Gastrocnemius medialis (tissue), 4 donors: ENCODE measurements around the gene PALM3. TPM values are rescaled to one million over a fixed set of nuclear protein-coding genes. Genes with fewer than 3 reads are reported as not detected.
A peak's percentile ranks its signal among the peaks of the same experiment; 100 is the strongest.

Experiments
- ATAC-seq, 2 donors: fragments of 150-250 bp; one replicate each; pipeline ENCODE4 v1.9.1; 2016
- DNase-seq, 2 donors: peaks; one replicate each; pipeline ENCODE4 v3.0.0-alpha.2; 2019
- H3K27ac ChIP-seq, 4 donors: fragments of 200-600 bp; sonication (generic); 1 replicate in 1 of 4; 2 replicates in 3 of 4; pipeline ENCODE4 v1.5.1; 2016 to 2018; ENCODE audit warnings: mild to moderate bottlenecking in 2 of 4, moderate library complexity in 1 of 4
- H3K27me3 ChIP-seq, 3 donors: fragments of 200-600 bp; sonication (generic) in 2 of 3; 1 replicate in 1 of 3; 2 replicates in 2 of 3; pipeline versions ENCODE4 v1.5.1 to v1.6.0; 2016 to 2019; ENCODE audit warnings: mild to moderate bottlenecking in 1 of 3, moderate library complexity in 1 of 3
- H3K36me3 ChIP-seq, 2 donors: fragments of 200-600 bp; sonication (generic) in 1 of 2; one replicate each; pipeline ENCODE4 v1.5.1; 2017 to 2018
- H3K4me1 ChIP-seq, 2 donors: fragments of 200-600 bp; sonication (generic) in 1 of 2; one replicate each; pipeline ENCODE4 v1.5.1; 2016 to 2017; ENCODE audit warnings: mild to moderate bottlenecking in 2 of 2
- H3K4me3 ChIP-seq, 4 donors: fragments of 200-600 bp; sonication (generic) in 3 of 4; 1 replicate in 1 of 4; 2 replicates in 3 of 4; pipeline ENCODE4 v1.5.1; 2016 to 2019; ENCODE audit warnings: mild to moderate bottlenecking in 2 of 4
- H3K9me3 ChIP-seq, 3 donors: fragments of 200-600 bp; sonication (generic) in 2 of 3; 1 replicate in 1 of 3; 2 replicates in 2 of 3; pipeline ENCODE4 v1.5.1; 2016 to 2019
- POLR2A ChIP-seq, 2 donors: fragments of 450-650 bp; IDR thresholded peaks; one replicate each; pipeline ENCODE4 v1.6.1; 2017; ENCODE audit warnings: antibody characterized with exemption in 2 of 2, mild to moderate bottlenecking in 2 of 2, moderate library complexity in 2 of 2
- in situ Hi-C, 4 donors: fragments of 200-750 bp; cut with MboI; loops; one replicate each; pipeline versions ENCODE4 v1.15.0 to v1.8.0; 2017; ENCODE audit warnings: low sequenced_read_pairs in 4 of 4
- intact Hi-C: fragments of 100-400 bp; cut with DNase I; formaldehyde crosslinking; loops from one replicate; pipeline ENCODE4 v1.15.1; 2023; ENCODE audit warnings: low total_unique reads
- total RNA-seq, 4 donors: library from RNA; depleted of rRNA; stranded (reverse); fragments of >200 nt; gene quantifications; one replicate each; pipeline versions ENCODE4 v1.1.0 to v1.2.3, GENCODE V29; 2016
- TF ChIP-seq, protein P1 (sequence below), 5 experiments: fragments of 450-650 bp in 3 of 5; fragments of 200-600 bp in 2 of 5; sonication (generic) in 2 of 5; IDR thresholded peaks in 4 of 5; conservative IDR thresholded peaks in 1 of 5; 1 replicate in 4 of 5; 2 replicates in 1 of 5; pipeline ENCODE4 v1.5.1; 2016 to 2019; ENCODE audit warnings: antibody characterized with exemption in 5 of 5, mild to moderate bottlenecking in 3 of 5, moderate library complexity in 3 of 5

The PALM3 gene
- total RNA-seq, 4 donors from 2014 or later: not detected

DNA sequence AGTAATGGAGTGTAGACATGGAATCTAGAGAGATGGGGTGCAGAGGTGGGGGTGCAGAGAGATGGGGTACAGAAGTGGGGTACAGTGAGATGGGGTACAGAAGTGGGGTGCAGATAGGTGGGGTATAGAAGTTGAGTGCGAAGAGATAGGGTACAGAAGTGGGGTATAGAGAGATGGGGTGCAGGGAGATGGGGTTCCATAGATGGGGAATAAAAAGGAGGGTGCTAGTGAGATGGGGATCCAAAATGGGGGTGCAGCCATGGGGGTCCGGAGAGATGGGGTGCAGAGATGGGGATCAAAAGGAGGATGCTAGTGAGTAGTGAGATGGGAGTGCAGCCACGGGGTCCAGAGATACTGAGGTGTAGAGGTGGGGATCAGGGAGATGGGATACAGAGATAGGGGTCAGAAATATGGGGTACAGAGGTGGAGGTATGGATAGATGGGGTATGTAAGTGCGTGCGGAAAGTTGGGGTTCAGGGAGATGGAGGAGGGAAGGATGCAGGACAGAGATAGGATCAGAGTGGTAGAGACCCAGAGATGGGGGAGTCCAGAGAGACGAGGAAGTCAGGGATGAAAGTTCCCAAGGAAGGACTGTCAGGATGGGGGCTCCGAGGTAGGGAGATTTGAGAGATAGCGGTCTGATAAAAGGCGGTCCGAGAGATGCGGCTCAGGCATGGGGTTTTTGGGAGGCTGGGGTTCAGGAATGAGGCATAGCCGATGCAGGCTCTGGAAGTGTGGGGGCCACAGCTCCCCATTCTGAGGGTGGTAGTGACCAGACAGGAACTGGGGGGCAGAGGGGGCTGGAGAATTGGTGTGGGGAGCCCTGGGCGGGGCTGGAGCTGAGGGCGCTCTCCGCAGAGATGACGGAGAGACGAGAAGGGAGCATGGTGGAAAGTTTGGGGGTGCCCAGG lies 3.4 kb downstream of the PALM3 start:
- Histone ChIP-seq H3K27me3 (peaks cover 20 to 59% (median 42%) of the 10 kb centered on the region in 3 donors), H3K4me1 (peaks cover 0 to 4% of the 10 kb centered on the region in 2 donors), H3K4me3 (no peak overlapping the region), H3K36me3 (no peaks in the 10 kb centered on the region), H3K27ac (no peak overlapping the region), H3K9me3 (no peaks in the 10 kb centered on the region)
- intact Hi-C loops (no loop called here), in situ Hi-C loops (loop anchor here (10.0 to 25.0 kb wide), 3 partner anchors 164 to 471 kb away; no protein-coding TSS in a partner anchor)
- DNase-seq (no peak), ATAC-seq (no peak)
- no peak for TF ChIP-seq POLR2A (IDR thresholded peaks at IDR 0.05)
- TF ChIP-seq, protein P1, sequence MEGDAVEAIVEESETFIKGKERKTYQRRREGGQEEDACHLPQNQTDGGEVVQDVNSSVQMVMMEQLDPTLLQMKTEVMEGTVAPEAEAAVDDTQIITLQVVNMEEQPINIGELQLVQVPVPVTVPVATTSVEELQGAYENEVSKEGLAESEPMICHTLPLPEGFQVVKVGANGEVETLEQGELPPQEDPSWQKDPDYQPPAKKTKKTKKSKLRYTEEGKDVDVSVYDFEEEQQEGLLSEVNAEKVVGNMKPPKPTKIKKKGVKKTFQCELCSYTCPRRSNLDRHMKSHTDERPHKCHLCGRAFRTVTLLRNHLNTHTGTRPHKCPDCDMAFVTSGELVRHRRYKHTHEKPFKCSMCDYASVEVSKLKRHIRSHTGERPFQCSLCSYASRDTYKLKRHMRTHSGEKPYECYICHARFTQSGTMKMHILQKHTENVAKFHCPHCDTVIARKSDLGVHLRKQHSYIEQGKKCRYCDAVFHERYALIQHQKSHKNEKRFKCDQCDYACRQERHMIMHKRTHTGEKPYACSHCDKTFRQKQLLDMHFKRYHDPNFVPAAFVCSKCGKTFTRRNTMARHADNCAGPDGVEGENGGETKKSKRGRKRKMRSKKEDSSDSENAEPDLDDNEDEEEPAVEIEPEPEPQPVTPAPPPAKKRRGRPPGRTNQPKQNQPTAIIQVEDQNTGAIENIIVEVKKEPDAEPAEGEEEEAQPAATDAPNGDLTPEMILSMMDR (IDR thresholded peaks at IDR 0.05 in 4 of 5, conservative IDR thresholded peaks at IDR 0.05 in 1 of 5): no peak

DNA sequence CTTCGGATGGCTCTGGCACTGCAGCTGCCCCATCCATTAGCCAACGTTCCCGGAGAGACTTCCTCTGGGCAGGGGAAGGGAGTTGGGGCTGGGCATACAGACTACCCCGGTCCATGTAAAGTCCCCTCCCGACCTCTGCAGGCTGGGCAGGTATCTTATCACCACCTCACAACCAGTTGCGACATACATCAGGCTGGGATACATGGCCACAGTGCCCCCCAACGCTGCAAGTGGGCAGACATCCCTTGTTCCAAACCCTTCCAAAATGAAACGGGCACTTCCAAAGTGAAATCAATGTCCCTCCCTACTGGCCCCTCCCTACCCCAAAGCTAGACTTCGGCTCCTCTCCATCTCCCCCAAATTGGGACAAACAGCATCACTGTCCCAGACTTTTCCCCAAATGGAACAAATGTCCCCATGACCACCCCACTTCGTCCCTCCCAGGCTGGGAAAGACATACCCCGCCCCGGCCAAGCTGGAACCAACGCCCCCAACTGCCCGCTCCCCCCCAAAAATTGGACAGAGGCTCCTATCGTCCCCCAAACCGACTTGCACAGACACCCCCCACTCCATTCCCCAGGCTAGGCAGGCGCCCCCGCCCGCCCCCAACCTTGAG lies 5.0 kb downstream of the PALM3 start:
- H3K36me3 ChIP-seq: no peaks in the 10 kb centered on the region
- in situ Hi-C loops (loop anchor here (10.0 to 25.0 kb wide), 3 partner anchors 162 to 470 kb away; no protein-coding TSS in a partner anchor), intact Hi-C loops (no loop called here)
- peaks cover 0 to 4% of the 10 kb centered on the region in 2 donors for H3K4me1 ChIP-seq
- DNase-seq (no peak), ATAC-seq (no peak)
- peaks cover 20 to 51% (median 42%) of the 10 kb centered on the region in 3 donors for H3K27me3 ChIP-seq
- H3K9me3 ChIP-seq: no peaks in the 10 kb centered on the region
- H3K4me3 ChIP-seq: peak overlapping the region; percentile 32 to 47 (median 39)
- no peak overlapping the region for H3K27ac ChIP-seq
- no peak for TF ChIP-seq POLR2A (IDR thresholded peaks at IDR 0.05)
- TF ChIP-seq, protein P1 (IDR thresholded peaks at IDR 0.05 in 4 of 5, conservative IDR thresholded peaks at IDR 0.05 in 1 of 5): no peak

DNA sequence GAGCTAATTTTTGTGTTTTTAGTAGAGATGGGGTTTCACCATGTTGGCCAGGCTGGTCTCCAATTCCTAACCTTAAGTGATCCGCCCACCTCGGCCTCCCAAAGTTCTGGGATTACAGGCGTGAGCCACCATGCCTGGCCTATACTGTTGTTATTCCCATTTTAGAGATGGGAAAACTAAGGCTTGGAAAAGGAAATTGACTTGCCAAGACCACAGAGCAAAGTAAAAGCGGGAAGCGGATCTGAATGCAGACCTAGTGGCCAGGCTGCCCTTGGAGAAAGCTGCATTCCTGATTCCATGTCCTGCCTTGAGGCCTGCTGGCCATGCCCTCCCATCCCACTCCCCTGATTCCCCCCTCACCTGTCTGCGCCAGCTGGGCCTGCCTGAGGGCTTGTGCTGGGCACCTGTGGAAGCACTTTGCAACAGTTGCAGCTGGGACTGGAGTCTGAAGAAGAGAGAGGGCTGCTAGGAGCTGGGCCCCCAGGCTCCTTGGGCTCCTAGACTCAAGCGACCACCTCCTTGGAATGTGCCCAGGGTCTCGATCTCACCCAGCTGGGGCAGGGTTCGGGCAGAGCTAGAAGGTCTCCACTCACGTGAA lies 5.7 kb downstream of the PALM3 start:
- TF ChIP-seq, protein P1 (IDR thresholded peaks at IDR 0.05 in 4 of 5, conservative IDR thresholded peaks at IDR 0.05 in 1 of 5): no peak
- no peak for TF ChIP-seq POLR2A (IDR thresholded peaks at IDR 0.05)
- DNase-seq (no peak), ATAC-seq (no peak)
- intact Hi-C loops: no loop called here
- Histone ChIP-seq H3K27me3 (peaks cover 20 to 44% (median 42%) of the 10 kb centered on the region in 3 donors), H3K9me3 (no peaks in the 10 kb centered on the region), H3K36me3 (no peaks in the 10 kb centered on the region), H3K4me1 (peaks cover 0 to 4% of the 10 kb centered on the region in 2 donors), H3K27ac (no peak overlapping the region), H3K4me3 (no peak overlapping the region)
- in situ Hi-C loops: loop anchor here (10.0 to 25.0 kb wide), 3 partner anchors 161 to 469 kb away; no protein-coding TSS in a partner anchor

DNA sequence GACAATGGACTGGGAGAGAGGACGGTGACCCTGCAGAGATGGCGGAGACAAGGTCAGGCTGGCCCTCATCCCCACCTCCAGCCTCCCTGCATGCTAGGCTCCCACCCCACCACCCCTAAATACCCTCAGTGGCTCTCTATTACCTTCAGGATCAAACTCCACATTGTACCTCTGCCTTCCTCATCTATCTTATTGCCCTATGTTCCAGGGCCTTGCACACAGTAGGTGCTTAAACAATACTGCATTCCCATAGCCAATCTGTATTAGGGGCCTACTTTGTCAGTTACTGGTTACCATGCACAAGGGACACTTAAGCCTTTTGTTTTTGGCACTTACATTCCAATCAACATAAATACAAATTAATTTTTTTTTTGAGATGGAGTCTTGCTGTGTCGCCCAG lies 6.5 kb downstream of the PALM3 start:
- Histone ChIP-seq H3K27ac (no peak overlapping the region), H3K9me3 (no peaks in the 10 kb centered on the region), H3K4me3 (no peak overlapping the region), H3K4me1 (peaks cover 0 to 4% of the 10 kb centered on the region in 2 donors), H3K27me3 (peaks cover 20 to 39% (median 36%) of the 10 kb centered on the region in 3 donors), H3K36me3 (no peaks in the 10 kb centered on the region)
- intact Hi-C loops (no loop called here), in situ Hi-C loops (loop anchor here (10.0 to 25.0 kb wide), 3 partner anchors 161 to 468 kb away; no protein-coding TSS in a partner anchor)
- ATAC-seq (no peak), DNase-seq (no peak)
- TF ChIP-seq POLR2A (IDR thresholded peaks at IDR 0.05): no peak
- TF ChIP-seq, protein P1 (IDR thresholded peaks at IDR 0.05 in 4 of 5, conservative IDR thresholded peaks at IDR 0.05 in 1 of 5): no peak
